T-helper 2 cell treated with Interferon-gamma antibody and Interleukin-4, amounts not matched to agents 5 μg/mL and 100 μg/mL, for 36 hours (primary cell): ENCODE results near the gene PCDH9.

Source experiments
- DNase-seq: peaks from one replicate; pipeline ENCODE4 v3.0.0; 2021; ENCODE audit warnings: low spot score
- H3K27ac Mint-ChIP-seq: one replicate; pipeline ENCODE4 v1.8.0; 2021; ENCODE audit warnings: mild to moderate bottlenecking, mixed read lengths
- H3K27me3 Mint-ChIP-seq: one replicate; pipeline ENCODE4 v1.8.0; 2021; ENCODE audit warnings: low read depth, mixed read lengths
- H3K36me3 Mint-ChIP-seq: one replicate; pipeline ENCODE4 v1.8.0; 2021; ENCODE audit warnings: low read depth, mixed read lengths
- H3K4me1 Mint-ChIP-seq: one replicate; pipeline ENCODE4 v1.8.0; 2021; ENCODE audit warnings: low read depth, mixed read lengths
- H3K4me3 Mint-ChIP-seq: one replicate; pipeline ENCODE4 v1.8.0; 2022; ENCODE audit warnings: mild to moderate bottlenecking, moderate library complexity, mixed read lengths
- H3K9me3 Mint-ChIP-seq: one replicate; pipeline ENCODE4 v1.8.0; 2021; ENCODE audit warnings: mixed read lengths

PCDH9 gene

DNA sequence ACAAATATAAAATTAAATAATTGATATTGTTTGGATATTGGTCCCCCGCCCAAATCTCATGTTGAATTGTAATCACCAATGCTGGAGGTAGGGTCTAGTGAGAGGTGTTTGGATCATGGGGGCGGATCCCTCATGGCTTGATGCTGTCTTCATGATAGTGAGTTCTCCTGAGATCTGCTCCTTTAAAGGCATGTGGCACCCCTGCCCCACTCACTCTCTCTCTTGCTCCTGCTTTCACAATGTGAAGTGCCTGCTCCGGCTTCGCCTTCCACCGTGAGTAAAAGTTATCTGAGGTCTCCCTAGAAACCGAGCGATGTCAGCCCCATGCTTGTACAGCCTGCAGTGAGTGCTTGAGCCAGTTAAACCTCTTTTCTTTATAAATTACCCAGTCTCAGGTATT is 248.2 kb downstream of the PCDH9 start:
- H3K27me3 Mint-ChIP-seq = no peaks in the 10 kb centered on the region
- H3K36me3 Mint-ChIP-seq = no peaks in the 10 kb centered on the region
- H3K27ac Mint-ChIP-seq = no peak overlapping the region
- H3K9me3 Mint-ChIP-seq = no peaks in the 10 kb centered on the region
- H3K4me3 Mint-ChIP-seq = no peak overlapping the region
- DNase-seq = no peak
- H3K4me1 Mint-ChIP-seq = no peaks in the 10 kb centered on the region

DNA sequence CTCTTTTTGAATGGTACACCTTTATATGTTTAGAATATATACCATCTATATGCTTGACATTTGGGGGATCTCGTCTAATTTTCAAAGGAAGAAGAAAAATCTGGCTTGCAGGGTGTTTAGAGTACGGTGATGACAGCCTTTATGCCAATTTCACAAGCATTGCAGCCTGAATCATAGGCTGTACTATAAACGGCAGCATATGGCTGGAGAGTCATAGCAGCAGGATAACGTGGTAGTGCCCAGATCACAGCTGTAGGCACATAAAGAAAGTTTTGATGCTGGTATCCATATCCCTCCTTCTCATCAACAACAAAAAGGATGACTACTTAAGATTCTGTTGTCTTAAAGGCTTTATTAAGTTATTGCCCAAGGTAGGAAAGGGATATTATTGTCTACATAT is 253.0 kb downstream of the PCDH9 start:
- Mint-ChIP-seq H3K9me3 (no peaks in the 10 kb centered on the region), H3K27ac (no peak overlapping the region), H3K4me3 (no peak overlapping the region), H3K36me3 (no peaks in the 10 kb centered on the region), H3K27me3 (no peaks in the 10 kb centered on the region), H3K4me1 (no peaks in the 10 kb centered on the region)
- no peak for DNase-seq

DNA sequence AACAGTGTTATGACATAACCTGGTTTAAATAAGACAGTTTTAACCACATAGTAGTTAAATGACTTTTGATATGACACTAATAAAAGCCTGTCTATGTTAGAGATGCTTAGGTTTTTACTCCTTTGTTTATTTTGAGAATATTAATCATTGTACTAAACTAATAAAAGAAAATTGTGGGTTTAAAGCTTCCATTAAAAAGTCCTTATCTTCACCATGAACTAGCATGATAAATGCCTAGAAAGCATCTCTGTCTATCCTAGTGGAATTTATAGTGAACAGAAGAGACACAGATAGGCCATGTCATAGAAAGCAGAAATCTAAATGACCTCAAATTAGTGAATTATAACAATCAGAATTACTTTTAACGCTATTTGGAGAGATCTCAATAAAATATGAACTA is 255.2 kb downstream of the PCDH9 start:
- Mint-ChIP-seq H3K36me3 (no peaks in the 10 kb centered on the region), H3K27me3 (no peaks in the 10 kb centered on the region), H3K27ac (no peak overlapping the region), H3K9me3 (no peaks in the 10 kb centered on the region), H3K4me1 (no peaks in the 10 kb centered on the region), H3K4me3 (no peak overlapping the region)
- no peak for DNase-seq

DNA sequence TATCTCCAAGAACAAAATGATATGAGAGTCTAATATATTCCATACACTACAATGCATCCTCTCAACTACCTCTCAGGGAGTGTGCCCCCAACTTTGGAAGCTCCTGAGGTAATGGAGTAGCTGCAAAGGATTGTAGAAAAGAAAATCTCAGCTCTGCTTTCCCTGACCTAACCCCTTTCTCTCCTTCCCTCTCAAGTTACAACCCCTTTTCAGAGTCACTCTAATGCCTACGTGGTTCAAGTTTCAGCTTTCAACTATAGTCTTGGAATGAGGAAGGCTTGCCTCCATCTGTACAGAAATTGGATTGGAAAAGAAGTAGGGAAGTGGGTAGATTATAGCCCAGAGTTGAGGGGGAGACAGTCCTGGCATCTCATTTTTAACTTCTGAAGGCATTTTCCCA is 256.0 kb downstream of the PCDH9 start:
- Mint-ChIP-seq H3K27ac (no peak overlapping the region), H3K4me1 (no peaks in the 10 kb centered on the region), H3K9me3 (no peaks in the 10 kb centered on the region), H3K27me3 (no peaks in the 10 kb centered on the region), H3K4me3 (no peak overlapping the region), H3K36me3 (no peaks in the 10 kb centered on the region)
- no peak for DNase-seq

DNA sequence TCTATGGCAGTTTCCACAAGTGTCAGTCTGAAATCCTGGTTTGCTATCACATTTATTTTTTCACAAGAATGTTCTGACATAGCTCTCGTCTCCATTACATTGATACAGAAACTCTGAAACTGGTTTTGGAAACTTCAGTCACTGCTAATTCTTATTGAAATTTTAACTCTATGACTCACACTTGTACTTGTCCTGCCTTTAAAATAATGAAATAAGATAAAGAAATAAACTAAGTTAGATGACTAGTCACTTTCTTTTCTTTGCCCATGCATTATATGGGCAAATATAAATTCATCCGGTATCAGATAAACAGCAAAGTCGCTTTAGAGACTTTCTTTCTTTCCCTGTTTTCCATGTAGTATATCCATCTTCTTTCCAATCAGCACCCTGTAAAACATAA is 257.5 kb downstream of the PCDH9 start:
- Mint-ChIP-seq H3K4me3 (no peak overlapping the region), H3K27ac (no peak overlapping the region), H3K27me3 (no peaks in the 10 kb centered on the region), H3K36me3 (no peaks in the 10 kb centered on the region), H3K4me1 (no peaks in the 10 kb centered on the region), H3K9me3 (no peaks in the 10 kb centered on the region)
- DNase-seq = no peak

DNA sequence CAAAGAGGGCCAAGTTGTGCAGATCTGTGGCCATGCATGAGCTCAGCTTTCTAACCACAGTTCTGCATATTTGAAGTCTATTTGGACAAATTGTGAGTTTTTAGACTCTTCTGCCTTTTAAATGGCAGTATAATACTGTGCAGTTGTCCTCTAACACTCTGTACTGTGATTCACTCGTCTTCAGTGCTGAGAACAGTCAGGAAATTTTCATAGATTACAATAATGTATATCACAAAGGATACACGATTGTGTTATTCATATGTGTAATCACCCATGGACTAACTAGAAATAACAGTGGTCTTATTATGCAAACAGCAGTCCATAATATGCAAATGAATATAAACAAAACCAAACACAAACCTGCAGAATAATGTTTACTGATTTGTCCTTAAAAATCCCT is 259.1 kb downstream of the PCDH9 start:
- no peak overlapping the region for H3K27ac Mint-ChIP-seq
- no peak overlapping the region for H3K4me3 Mint-ChIP-seq
- DNase-seq = no peak
- H3K36me3 Mint-ChIP-seq = no peaks in the 10 kb centered on the region
- H3K4me1 Mint-ChIP-seq = no peaks in the 10 kb centered on the region
- no peaks in the 10 kb centered on the region for H3K27me3 Mint-ChIP-seq
- H3K9me3 Mint-ChIP-seq = no peaks in the 10 kb centered on the region

DNA sequence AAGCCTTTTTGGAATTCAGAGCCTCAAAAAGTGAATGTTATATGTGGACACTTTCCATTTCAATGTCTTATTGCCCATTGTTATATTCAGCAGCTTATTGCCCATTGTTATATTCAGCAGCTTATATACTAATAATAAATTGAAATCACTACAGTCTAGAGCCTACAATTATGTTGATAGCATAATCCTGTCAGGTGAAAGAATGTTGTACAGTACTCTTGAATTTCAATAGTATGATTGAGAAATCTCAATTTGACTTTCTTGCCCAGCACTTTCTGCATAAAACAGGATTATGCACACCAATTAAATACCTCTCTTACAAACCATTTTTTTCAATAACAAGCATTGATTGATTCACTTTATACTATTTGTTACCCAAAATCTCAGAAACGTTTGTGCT is 260.8 kb downstream of the PCDH9 start:
- H3K4me1 Mint-ChIP-seq = no peaks in the 10 kb centered on the region
- H3K4me3 Mint-ChIP-seq = no peak overlapping the region
- no peaks in the 10 kb centered on the region for H3K9me3 Mint-ChIP-seq
- H3K27me3 Mint-ChIP-seq = no peaks in the 10 kb centered on the region
- no peaks in the 10 kb centered on the region for H3K36me3 Mint-ChIP-seq
- no peak overlapping the region for H3K27ac Mint-ChIP-seq
- no peak for DNase-seq

DNA sequence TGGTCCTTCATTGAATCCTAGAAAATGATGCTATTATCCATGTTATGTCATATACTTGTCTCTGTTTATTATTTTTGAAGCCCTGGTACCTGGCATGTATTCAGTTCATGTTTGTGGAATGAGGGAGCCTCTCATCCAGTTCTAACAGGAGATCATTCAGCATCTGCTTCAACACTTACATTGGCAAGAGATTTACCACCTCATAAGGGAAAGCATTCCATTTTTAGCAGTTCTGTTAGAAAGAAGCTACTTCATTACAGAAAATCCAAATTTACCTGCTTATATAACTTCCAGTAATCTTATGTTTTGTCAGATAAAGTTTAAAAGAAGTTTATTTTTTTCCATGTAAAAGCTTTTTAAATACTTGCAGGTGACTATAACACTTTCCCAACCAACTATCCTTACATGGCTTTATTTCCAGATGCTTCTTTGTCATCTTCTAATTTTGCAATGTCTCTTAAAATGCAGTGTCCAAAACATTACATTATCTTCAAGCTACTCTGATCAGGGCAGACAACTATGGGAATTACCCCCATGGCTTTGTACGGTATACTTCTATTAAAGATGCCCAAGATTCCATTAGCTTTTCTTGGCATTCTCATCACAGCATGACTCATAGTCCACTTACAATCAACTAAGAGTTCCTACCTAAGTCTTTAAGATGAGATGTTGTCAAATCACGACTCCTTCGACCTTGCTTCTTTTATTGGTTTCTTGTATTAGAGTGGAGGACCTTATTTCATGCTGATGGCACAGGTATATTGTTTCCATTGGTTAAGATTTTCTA is 262.1 kb downstream of the PCDH9 start:
- Mint-ChIP-seq H3K36me3 (no peaks in the 10 kb centered on the region), H3K9me3 (no peaks in the 10 kb centered on the region), H3K27me3 (no peaks in the 10 kb centered on the region), H3K4me3 (no peak overlapping the region), H3K27ac (no peak overlapping the region), H3K4me1 (no peaks in the 10 kb centered on the region)
- no peak for DNase-seq

DNA sequence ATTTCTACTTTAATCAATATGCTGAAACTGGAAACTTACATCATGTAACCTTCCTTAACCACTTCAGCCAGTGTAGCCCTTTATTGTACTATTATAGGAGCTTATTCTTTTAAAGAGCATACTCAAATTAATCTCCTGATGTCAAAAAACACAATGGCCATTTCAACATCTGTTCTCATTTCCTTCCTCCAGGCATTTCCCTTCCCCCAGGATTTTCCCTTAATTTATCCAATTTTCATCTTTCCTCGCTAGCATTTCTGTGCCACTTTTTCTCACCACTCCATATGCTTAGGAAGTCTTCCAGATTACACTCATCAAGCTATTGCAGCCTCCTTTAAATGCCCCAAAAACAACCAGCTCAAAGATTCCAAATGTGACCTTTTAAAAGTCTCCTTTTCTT is 265.0 kb downstream of the PCDH9 start:
- DNase-seq = no peak
- Mint-ChIP-seq H3K4me3 (no peak overlapping the region), H3K4me1 (no peaks in the 10 kb centered on the region), H3K36me3 (no peaks in the 10 kb centered on the region), H3K27ac (no peak overlapping the region), H3K27me3 (no peaks in the 10 kb centered on the region), H3K9me3 (no peaks in the 10 kb centered on the region)

DNA sequence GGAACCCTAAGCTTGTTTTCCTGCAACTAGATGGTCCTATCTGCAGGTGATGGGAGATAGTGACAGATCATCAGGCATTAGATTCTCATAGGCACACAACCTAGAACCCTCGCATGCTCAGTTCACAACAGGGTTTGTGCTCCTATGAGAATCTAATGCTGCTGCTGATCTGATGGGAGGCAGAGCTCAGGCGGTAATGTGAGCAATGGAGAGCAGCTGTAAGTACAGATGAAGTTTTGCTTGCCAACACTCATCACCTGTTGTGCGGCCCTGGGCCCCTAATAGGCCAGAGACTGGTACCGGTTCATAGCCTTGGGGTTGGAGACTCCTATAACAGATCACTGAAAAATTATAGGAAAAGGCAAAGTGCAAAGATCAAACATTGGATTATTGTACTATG is 267.2 kb downstream of the PCDH9 start:
- Mint-ChIP-seq H3K27me3 (no peaks in the 10 kb centered on the region), H3K4me1 (no peaks in the 10 kb centered on the region), H3K36me3 (no peaks in the 10 kb centered on the region), H3K27ac (no peak overlapping the region), H3K9me3 (no peaks in the 10 kb centered on the region), H3K4me3 (no peak overlapping the region)
- no peak for DNase-seq

DNA sequence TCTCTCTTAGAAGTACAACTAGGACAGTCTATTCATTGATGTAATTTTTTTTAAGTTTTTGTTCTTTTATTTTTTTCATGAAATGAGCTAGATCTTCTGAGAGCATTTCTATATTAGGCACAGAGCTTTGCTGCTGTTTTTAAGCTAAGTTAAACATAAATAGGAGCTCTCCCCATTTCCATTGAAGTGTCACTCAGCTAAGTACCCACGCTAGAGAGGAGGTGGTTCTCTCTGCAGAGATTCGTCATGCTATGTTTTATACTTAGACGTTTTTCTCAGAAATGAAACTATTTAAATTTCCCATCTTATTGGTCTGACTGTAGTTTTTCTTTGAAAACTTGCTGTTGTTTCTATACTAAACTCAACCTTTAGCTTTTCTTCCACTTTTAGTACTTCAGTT is 271.5 kb downstream of the PCDH9 start:
- no peaks in the 10 kb centered on the region for H3K9me3 Mint-ChIP-seq
- no peak overlapping the region for H3K4me3 Mint-ChIP-seq
- no peaks in the 10 kb centered on the region for H3K27me3 Mint-ChIP-seq
- no peaks in the 10 kb centered on the region for H3K36me3 Mint-ChIP-seq
- no peak overlapping the region for H3K27ac Mint-ChIP-seq
- no peak for DNase-seq
- no peaks in the 10 kb centered on the region for H3K4me1 Mint-ChIP-seq

DNA sequence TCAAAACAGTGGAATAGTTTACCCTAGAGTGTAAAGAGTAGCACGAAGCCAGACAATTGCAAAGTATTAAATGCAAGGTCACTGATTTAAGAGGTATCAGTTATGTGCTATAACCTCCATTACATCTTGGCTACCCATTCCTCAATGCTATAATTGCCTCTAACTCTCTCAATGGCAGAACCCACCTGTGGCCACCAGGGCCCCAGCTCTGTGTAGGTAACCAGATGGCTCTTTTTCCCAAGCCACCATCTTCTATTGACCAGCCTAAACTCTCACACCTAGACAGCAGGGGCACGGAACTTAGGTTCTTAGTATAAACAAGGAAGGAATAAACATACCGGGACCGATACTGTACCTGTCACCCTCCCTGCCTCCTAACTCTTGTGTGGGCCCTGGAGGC is 277.6 kb downstream of the PCDH9 start:
- no peaks in the 10 kb centered on the region for H3K36me3 Mint-ChIP-seq
- DNase-seq = no peak

DNA sequence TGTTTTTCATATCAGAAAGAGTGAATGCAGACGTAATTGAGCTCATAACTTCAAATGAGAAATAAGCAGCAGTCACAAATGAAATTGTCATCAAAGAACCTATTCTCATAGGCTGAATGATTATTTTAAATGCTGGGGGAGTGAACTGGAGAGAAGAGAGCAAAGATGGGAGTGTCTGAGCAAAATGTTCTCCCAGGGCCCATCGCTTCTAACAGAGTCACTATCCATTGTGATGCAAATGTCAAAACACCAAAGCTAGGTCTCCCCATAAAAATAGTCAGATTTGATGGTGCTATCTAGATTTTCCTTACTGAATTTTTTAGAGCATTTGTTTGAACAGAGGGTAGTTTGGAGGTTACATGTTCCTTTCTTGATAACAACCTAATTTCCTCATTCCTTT is 278.7 kb downstream of the PCDH9 start:
- H3K4me3 Mint-ChIP-seq = no peak overlapping the region
- H3K4me1 Mint-ChIP-seq = no peaks in the 10 kb centered on the region
- H3K9me3 Mint-ChIP-seq = no peaks in the 10 kb centered on the region
- no peaks in the 10 kb centered on the region for H3K36me3 Mint-ChIP-seq
- DNase-seq = no peak
- no peaks in the 10 kb centered on the region for H3K27me3 Mint-ChIP-seq
- H3K27ac Mint-ChIP-seq = no peak overlapping the region

More for the DNA sequence above, 277.6 kb downstream of the PCDH9 start:
- H3K4me1 Mint-ChIP-seq = no peaks in the 10 kb centered on the region
- no peaks in the 10 kb centered on the region for H3K27me3 Mint-ChIP-seq
- no peak overlapping the region for H3K27ac Mint-ChIP-seq
- H3K4me3 Mint-ChIP-seq = no peak overlapping the region
- no peaks in the 10 kb centered on the region for H3K9me3 Mint-ChIP-seq

DNA sequence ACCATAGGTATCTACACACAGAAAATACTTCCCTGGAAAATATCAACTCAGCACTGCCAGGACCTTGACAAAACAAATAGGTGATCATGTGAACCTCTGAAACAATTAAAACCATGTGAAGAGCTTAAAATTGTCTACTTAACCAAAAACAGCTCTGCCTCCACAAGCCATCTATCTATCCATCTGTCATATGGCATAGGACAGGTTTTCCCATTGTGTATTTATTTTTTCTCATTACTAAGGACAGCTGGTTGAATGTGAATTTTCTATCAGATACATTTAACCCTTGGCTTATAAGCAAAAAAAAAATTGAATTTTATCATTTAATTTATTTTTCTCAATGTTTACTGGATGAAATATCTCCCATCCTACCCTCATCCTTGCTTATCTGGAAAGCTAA is 279.5 kb downstream of the PCDH9 start:
- no peaks in the 10 kb centered on the region for H3K27me3 Mint-ChIP-seq
- H3K9me3 Mint-ChIP-seq = no peaks in the 10 kb centered on the region
- H3K27ac Mint-ChIP-seq = no peak overlapping the region
- no peaks in the 10 kb centered on the region for H3K36me3 Mint-ChIP-seq
- no peak overlapping the region for H3K4me3 Mint-ChIP-seq
- H3K4me1 Mint-ChIP-seq = no peaks in the 10 kb centered on the region
- no peak for DNase-seq

DNA sequence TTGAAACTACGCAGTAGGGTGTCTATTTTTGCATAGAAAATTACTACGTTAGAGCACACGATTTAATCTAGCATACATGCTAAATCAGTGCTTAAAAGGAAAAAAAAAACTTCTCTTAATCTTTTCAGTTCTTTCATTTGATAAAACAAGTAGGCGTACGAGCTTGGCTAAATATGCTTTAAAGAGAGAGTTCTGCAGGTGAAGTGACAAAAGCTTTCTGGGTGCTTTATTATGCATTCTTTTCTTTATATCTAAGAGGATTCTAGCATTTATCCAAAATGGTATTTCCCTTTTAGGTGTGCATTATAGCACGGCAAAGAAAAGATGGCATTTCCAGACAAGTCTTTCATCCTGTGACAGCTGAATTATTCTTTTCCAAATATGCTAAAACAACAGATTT is 281.2 kb downstream of the PCDH9 start:
- no peaks in the 10 kb centered on the region for H3K27me3 Mint-ChIP-seq
- H3K4me3 Mint-ChIP-seq = no peak overlapping the region
- H3K4me1 Mint-ChIP-seq = no peaks in the 10 kb centered on the region
- H3K9me3 Mint-ChIP-seq = no peaks in the 10 kb centered on the region
- H3K27ac Mint-ChIP-seq = no peak overlapping the region
- H3K36me3 Mint-ChIP-seq = no peaks in the 10 kb centered on the region
- no peak for DNase-seq
